ENCODE data around the gene CUX1. TPM values are rescaled to one million over a fixed set of nuclear protein-coding genes. Genes with fewer than 3 reads are reported as not detected.
"Not testable (repeated sequence)": the region's sequence is repeated elsewhere in the genome, so short reads cannot be mapped to it uniquely, and the experiment has no call there.

Gene CUX1
- total RNA-seq, 1 donor from 2014 or later, result 101 TPM

- intact Hi-C loops (cut with DNase I), result no loop called here
- Histone ChIP-seq H3K36me3 (peaks cover 0 to 2% of the 10 kb centered on the region in 2 donors), H3K4me3 (no peak overlapping the region), H3K4me1 (no peaks in the 10 kb centered on the region), H3K27ac (no peak overlapping the region), H3K27me3 (no peaks in the 10 kb centered on the region), H3K9me3 (no peaks in the 10 kb centered on the region)
- DNase-seq (ENCODE audit: low spot score in 2 of 2), result peak in 1 of 2 donors; percentile 25
- TF ChIP-seq CTCF (IDR thresholded peaks at IDR 0.05), result no peak
Observed at GRCh38 chr7:102322202-102322715, 504.8 kb downstream of the CUX1 start.

- Histone ChIP-seq H3K27ac (no peak overlapping the region), H3K36me3 (no peaks in the 10 kb centered on the region), H3K27me3 (no peaks in the 10 kb centered on the region), H3K9me3 (no peaks in the 10 kb centered on the region), H3K4me1 (no peaks in the 10 kb centered on the region), H3K4me3 (no peak overlapping the region)
- no peak for TF ChIP-seq CTCF (IDR thresholded peaks at IDR 0.05)
- intact Hi-C loops (cut with DNase I), result no loop called here
- no peak for DNase-seq (ENCODE audit: low spot score in 2 of 2)
Observed at GRCh38 chr7:102323914-102324195, 506.4 kb downstream of the CUX1 start.

- peak in 1 of 2 donors; percentile 34 for DNase-seq (ENCODE audit: low spot score in 2 of 2)
- H3K9me3 ChIP-seq; H3K4me3 ChIP-seq; H3K36me3 ChIP-seq; H3K27me3 ChIP-seq; intact Hi-C loops (cut with DNase I); H3K4me1 ChIP-seq; H3K27ac ChIP-seq: not testable (repeated sequence)
Observed at GRCh38 chr7:102325106-102325505, 507.7 kb downstream of the CUX1 start.

GRCh38 chr7:102326157-102326889, 508.9 kb downstream of the CUX1 start:
- no peaks in the 10 kb centered on the region for H3K27me3 ChIP-seq
- no peak overlapping the region for H3K27ac ChIP-seq
- no peak overlapping the region for H3K4me3 ChIP-seq
- no peaks in the 10 kb centered on the region for H3K4me1 ChIP-seq
- TF ChIP-seq CTCF (IDR thresholded peaks at IDR 0.05), result no peak
- DNase-seq (ENCODE audit: low spot score in 2 of 2), result peak in 1 of 2 donors; percentile 42
- no peaks in the 10 kb centered on the region for H3K9me3 ChIP-seq
- no peaks in the 10 kb centered on the region for H3K36me3 ChIP-seq
- intact Hi-C loops (cut with DNase I), result no loop called here

GRCh38 chr7:102327183-102327582, 509.8 kb downstream of the CUX1 start:
- H3K27me3 ChIP-seq; intact Hi-C loops (cut with DNase I); H3K4me1 ChIP-seq; H3K4me3 ChIP-seq; H3K9me3 ChIP-seq; H3K36me3 ChIP-seq; DNase-seq (ENCODE audit: low spot score in 2 of 2); H3K27ac ChIP-seq: not testable (repeated sequence)

GRCh38 chr7:102328863-102329262, 511.4 kb downstream of the CUX1 start:
- H3K27ac ChIP-seq; H3K36me3 ChIP-seq; H3K4me3 ChIP-seq; intact Hi-C loops (cut with DNase I); H3K4me1 ChIP-seq; H3K9me3 ChIP-seq; H3K27me3 ChIP-seq: not testable (repeated sequence)
- DNase-seq (ENCODE audit: low spot score in 2 of 2), result peak in 1 of 2 donors; percentile 15

GRCh38 chr7:102329366-102329765, 511.9 kb downstream of the CUX1 start:
- H3K27me3 ChIP-seq; H3K36me3 ChIP-seq; H3K27ac ChIP-seq; H3K9me3 ChIP-seq; H3K4me1 ChIP-seq; H3K4me3 ChIP-seq; intact Hi-C loops (cut with DNase I): not testable (repeated sequence)
- DNase-seq (ENCODE audit: low spot score in 2 of 2), result peak in 1 of 2 donors; percentile 12

GRCh38 chr7:102330666-102331460, 513.4 kb downstream of the CUX1 start:
- H3K9me3 ChIP-seq; H3K4me1 ChIP-seq; intact Hi-C loops (cut with DNase I); DNase-seq (ENCODE audit: low spot score in 2 of 2); H3K27ac ChIP-seq; H3K36me3 ChIP-seq; H3K4me3 ChIP-seq; H3K27me3 ChIP-seq: not testable (repeated sequence)
